ENCODE data around the gene PHF23. TPM values are rescaled to one million over a fixed set of nuclear protein-coding genes. Genes with fewer than 3 reads are reported as not detected.

Gene PHF23
- polyA plus RNA-seq, 3 donors = 51.3 to 65.8 (median 53.1) TPM

GRCh38 chr17:7225711-7226331 is 13.4 kb downstream of the PHF23 start:
- DNase-seq (ENCODE audit: extremely low read depth in 1 of 11, low read depth in 9 of 11, low spot score in 4 of 11) = no peak

- DNase-seq (ENCODE audit: extremely low read depth in 1 of 11, low read depth in 9 of 11, low spot score in 4 of 11) = no peak
These were observed 14.6 kb downstream of the PHF23 start for GRCh38 chr17:7224661-7225111.

GRCh38 chr17:7224110-7224509 is 15.1 kb downstream of the PHF23 start:
- DNase-seq (ENCODE audit: extremely low read depth in 1 of 11, low read depth in 9 of 11, low spot score in 4 of 11) = no peak

- DNase-seq (ENCODE audit: extremely low read depth in 1 of 11, low read depth in 9 of 11, low spot score in 4 of 11) = no peak
These were observed 15.9 kb downstream of the PHF23 start for GRCh38 chr17:7223375-7223774.

GRCh38 chr17:7222972-7223292 is 16.3 kb downstream of the PHF23 start:
- DNase-seq (ENCODE audit: extremely low read depth in 1 of 11, low read depth in 9 of 11, low spot score in 4 of 11) = no peak

- no peak for DNase-seq (ENCODE audit: extremely low read depth in 1 of 11, low read depth in 9 of 11, low spot score in 4 of 11)
These were observed 16.9 kb downstream of the PHF23 start for GRCh38 chr17:7222093-7222971.

GRCh38 chr17:7221278-7222092 is 17.8 kb downstream of the PHF23 start:
- no peak for DNase-seq (ENCODE audit: extremely low read depth in 1 of 11, low read depth in 9 of 11, low spot score in 4 of 11)

GRCh38 chr17:7220593-7221277 is 18.5 kb downstream of the PHF23 start:
- no peak for DNase-seq (ENCODE audit: extremely low read depth in 1 of 11, low read depth in 9 of 11, low spot score in 4 of 11)

- peak in 5 of 11 donors; percentile 82 to 86 (median 82) for DNase-seq (ENCODE audit: extremely low read depth in 1 of 11, low read depth in 9 of 11, low spot score in 4 of 11)
These were observed 19.3 kb downstream of the PHF23 start, which contains the start of the genes ACADVL and DLG4 for GRCh38 chr17:7219812-7220592. Gene ACADVL, plus strand, starts transcription at chr17:7219938. Its CDS starts 47 bp downstream, at chr17:7219985. Gene DLG4, minus strand, starts transcription at chr17:7219836.

- DNase-seq (ENCODE audit: extremely low read depth in 1 of 11, low read depth in 9 of 11, low spot score in 4 of 11) = no peak
These were observed 19.9 kb downstream of the PHF23 start for GRCh38 chr17:7219229-7219811.

- no peak for DNase-seq (ENCODE audit: extremely low read depth in 1 of 11, low read depth in 9 of 11, low spot score in 4 of 11)
These were observed 20.5 kb downstream of the PHF23 start for GRCh38 chr17:7218758-7219157.

- DNase-seq (ENCODE audit: extremely low read depth in 1 of 11, low read depth in 9 of 11, low spot score in 4 of 11) = no peak
These were observed 21.1 kb downstream of the PHF23 start for GRCh38 chr17:7218166-7218565.

GRCh38 chr17:7217113-7217987 is 21.9 kb downstream of the PHF23 start:
- peak in 4 of 11 donors; percentile 76 to 80 (median 78) for DNase-seq (ENCODE audit: extremely low read depth in 1 of 11, low read depth in 9 of 11, low spot score in 4 of 11)

GRCh38 chr17:7216242-7217112 is 22.8 kb downstream of the PHF23 start:
- no peak for DNase-seq (ENCODE audit: extremely low read depth in 1 of 11, low read depth in 9 of 11, low spot score in 4 of 11)

- no peak for DNase-seq (ENCODE audit: extremely low read depth in 1 of 11, low read depth in 9 of 11, low spot score in 4 of 11)
These were observed 23.5 kb downstream of the PHF23 start for GRCh38 chr17:7215652-7216180.

GRCh38 chr17:7215136-7215638 is 24.1 kb downstream of the PHF23 start:
- peak in 4 of 11 donors; percentile 83 to 94 (median 88) for DNase-seq (ENCODE audit: extremely low read depth in 1 of 11, low read depth in 9 of 11, low spot score in 4 of 11)
